Left ventricle myocardium inferior (tissue), 1 donor: ENCODE data around the gene NMNAT2. TPM values are rescaled to one million over a fixed set of nuclear protein-coding genes. Genes with fewer than 3 reads are reported as not detected.
A peak's percentile ranks its signal among the peaks of the same experiment; 100 is the strongest.

ENCODE experiments used
- DNase-seq: peaks from one replicate; pipeline ENCODE4 v3.0.0-alpha.2; 2020
- H3K27ac ChIP-seq: fragments of 200-600 bp; replicated peaks from 2 replicates; pipeline ENCODE4 v1.8.0; 2021
- H3K27me3 ChIP-seq: fragments of 200-600 bp; 2 replicates; pipeline ENCODE4 v1.8.0; 2021; ENCODE audit warnings: low read depth
- H3K36me3 ChIP-seq: fragments of 200-600 bp; 2 replicates; pipeline ENCODE4 v1.8.0; 2021
- H3K4me1 ChIP-seq: fragments of 200-600 bp; 2 replicates; pipeline ENCODE4 v1.8.0; 2021
- H3K4me3 ChIP-seq: fragments of 200-600 bp; 2 replicates; pipeline ENCODE4 v1.8.0; 2021; ENCODE audit warnings: mild to moderate bottlenecking, moderate library complexity
- H3K9me3 ChIP-seq: fragments of 200-600 bp; replicated peaks from 2 replicates; pipeline ENCODE4 v1.8.0; 2021
- CTCF ChIP-seq: fragments of 200-600 bp; IDR thresholded peaks from 2 replicates; pipeline ENCODE4 v1.8.0; 2021; ENCODE audit warnings: antibody characterized with exemption, mild to moderate bottlenecking, borderline replicate concordance
- intact Hi-C: fragments of 100-400 bp; cut with micrococcal nuclease; formaldehyde crosslinking; loops from one replicate; pipeline ENCODE4 v1.11.0; 2022
- total RNA-seq: library from RNA; stranded (reverse); fragmentation: NEBNext Ultra II Directional; extraction: Animal tissue kit (Norgen Biotek cat#: 25700); gene quantifications from one replicate; pipeline ENCODE4 v1.2.1, GENCODE V29; 2021
- donor health status: DM: no; HTN: yes; CAD: no; lungs with severe emphysema.

NMNAT2 gene
- total RNA-seq, 1 donor from 2014 or later, result 3.4 TPM

DNA sequence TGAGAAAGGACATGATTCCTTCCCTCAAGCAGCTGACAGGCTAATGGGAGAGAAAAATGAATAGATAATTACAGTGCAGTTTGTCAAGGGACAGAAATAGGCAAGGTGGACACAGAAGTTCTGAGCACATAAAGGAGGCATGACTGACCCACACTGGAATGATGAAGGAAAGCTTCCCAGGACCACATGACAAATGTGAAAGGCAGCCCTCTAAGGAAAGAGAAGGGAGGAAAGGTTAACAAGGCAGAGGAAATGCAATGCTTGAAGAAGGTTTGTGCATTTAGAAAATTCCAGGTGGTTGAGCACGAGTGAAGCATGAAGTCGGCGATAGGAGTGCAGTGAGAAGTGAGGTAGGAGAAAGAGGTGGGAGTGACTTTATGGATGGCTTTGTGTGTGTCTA lies 194.7 kb downstream of the NMNAT2 start:
- H3K4me3 ChIP-seq, result no peak overlapping the region
- H3K27ac ChIP-seq, result no peak overlapping the region
- no peak for TF ChIP-seq CTCF
- no peak for DNase-seq
- peaks cover 13% of the 10 kb centered on the region for H3K4me1 ChIP-seq
- no peaks in the 10 kb centered on the region for H3K9me3 ChIP-seq
- intact Hi-C loops, result no loop called here
- H3K36me3 ChIP-seq, result no peaks in the 10 kb centered on the region
- H3K27me3 ChIP-seq, result no peaks in the 10 kb centered on the region

DNA sequence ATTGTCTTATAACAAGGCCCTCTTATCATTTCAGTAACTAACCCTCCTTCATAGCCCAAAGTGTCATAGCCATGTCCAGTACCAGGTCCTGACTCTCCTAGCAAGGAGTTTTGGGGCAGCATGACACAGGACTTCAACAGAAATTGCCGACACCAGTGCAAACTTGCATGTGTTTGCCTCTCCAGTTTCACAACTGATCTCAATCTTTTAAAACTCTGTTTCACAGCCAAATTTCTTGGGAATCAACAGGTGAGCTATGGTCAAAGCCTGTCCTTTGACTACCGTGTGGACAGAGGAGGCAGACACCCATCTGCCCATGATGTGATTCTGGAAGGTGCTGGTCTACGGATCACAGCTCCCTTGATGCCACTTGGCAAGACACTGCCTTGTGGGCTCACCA lies 195.3 kb downstream of the NMNAT2 start:
- peaks cover 19% of the 10 kb centered on the region for H3K4me1 ChIP-seq
- no peak for DNase-seq
- H3K27me3 ChIP-seq, result no peaks in the 10 kb centered on the region
- no peak for TF ChIP-seq CTCF
- intact Hi-C loops, result no loop called here
- no peaks in the 10 kb centered on the region for H3K9me3 ChIP-seq
- H3K36me3 ChIP-seq, result no peaks in the 10 kb centered on the region
- H3K27ac ChIP-seq, result no peak overlapping the region
- no peak overlapping the region for H3K4me3 ChIP-seq

- no peak for DNase-seq
- no peak overlapping the region for H3K4me3 ChIP-seq
- H3K36me3 ChIP-seq, result no peaks in the 10 kb centered on the region
- intact Hi-C loops, result no loop called here
- no peak for TF ChIP-seq CTCF
- H3K27me3 ChIP-seq, result no peaks in the 10 kb centered on the region
- peak overlapping the region; percentile 77 for H3K27ac ChIP-seq
- H3K9me3 ChIP-seq, result no peaks in the 10 kb centered on the region
- H3K4me1 ChIP-seq, result peaks cover 20% of the 10 kb centered on the region
These were observed 198.6 kb downstream of the NMNAT2 start for GRCh38 chr1:183219616-183220009.

DNA sequence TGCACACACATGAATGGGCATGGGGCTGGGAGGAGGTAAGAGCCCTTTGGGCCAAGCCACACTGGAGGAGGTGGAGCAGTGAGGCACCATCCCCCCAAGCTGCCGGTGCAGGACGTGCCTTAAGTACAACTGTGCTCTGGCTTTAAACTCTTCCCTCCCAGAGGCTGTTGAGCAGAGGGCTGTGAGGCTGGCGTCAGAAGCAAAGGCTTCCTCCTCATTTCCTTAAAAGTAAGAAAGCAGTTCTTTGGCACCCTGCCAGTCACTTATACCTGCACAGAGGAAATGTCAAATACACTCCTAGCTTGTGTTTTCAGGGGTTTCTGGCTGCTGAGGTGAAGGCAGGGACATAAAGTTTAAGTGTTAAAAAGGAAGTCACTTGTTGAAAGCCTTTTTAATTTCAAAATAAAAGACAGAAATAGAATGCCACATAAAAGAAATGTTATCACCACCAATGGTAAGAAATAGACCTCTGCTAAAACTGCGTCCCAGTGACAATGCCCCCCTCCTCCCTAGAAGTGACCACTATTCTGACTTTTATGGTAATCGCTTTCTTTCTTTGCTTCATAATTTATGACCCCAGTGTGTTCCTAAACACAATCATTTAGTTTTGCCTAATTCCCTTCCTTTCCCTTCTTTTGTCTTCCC lies 199.1 kb downstream of the NMNAT2 start:
- H3K36me3 ChIP-seq, result no peaks in the 10 kb centered on the region
- H3K4me3 ChIP-seq, result no peak overlapping the region
- peaks cover 20% of the 10 kb centered on the region for H3K4me1 ChIP-seq
- no peaks in the 10 kb centered on the region for H3K9me3 ChIP-seq
- DNase-seq, result no peak
- peak overlapping the region; percentile 77 for H3K27ac ChIP-seq
- no peak for TF ChIP-seq CTCF
- H3K27me3 ChIP-seq, result no peaks in the 10 kb centered on the region
- intact Hi-C loops, result no loop called here

DNA sequence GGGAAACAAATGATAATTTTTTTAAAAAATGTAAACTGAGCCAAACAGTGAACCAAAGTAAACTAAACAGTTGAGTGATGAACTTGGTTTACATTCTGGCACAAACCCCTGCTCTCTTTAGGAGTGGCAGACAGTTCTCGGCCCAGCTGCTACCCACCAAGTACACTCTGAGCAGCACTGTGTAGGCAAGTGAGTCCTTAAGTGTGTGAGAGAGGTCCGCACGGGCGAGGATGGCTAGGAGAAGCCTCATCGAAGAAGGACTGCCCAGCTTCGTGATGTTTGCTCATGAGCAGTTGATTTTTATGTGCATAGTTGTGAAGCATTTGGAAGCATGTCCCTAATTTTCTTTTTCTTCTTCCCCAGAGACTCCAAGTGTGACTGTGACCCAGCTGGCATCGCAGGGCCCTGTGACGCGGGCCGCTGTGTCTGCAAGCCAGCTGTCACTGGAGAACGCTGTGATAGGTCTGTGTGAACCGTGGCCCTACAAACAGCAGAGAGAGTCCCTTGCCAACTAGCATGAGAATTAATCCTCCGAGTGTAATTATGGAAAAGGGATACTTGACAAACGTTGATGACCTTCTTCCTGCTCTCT lies 200.1 kb downstream of the NMNAT2 start:
- intact Hi-C loops, result no loop called here
- peak; percentile 53 for DNase-seq
- H3K4me1 ChIP-seq, result peaks cover 20% of the 10 kb centered on the region
- no peaks in the 10 kb centered on the region for H3K9me3 ChIP-seq
- H3K4me3 ChIP-seq, result no peak overlapping the region
- H3K36me3 ChIP-seq, result no peaks in the 10 kb centered on the region
- TF ChIP-seq CTCF, result no peak
- peak overlapping the region; percentile 77 for H3K27ac ChIP-seq
- no peaks in the 10 kb centered on the region for H3K27me3 ChIP-seq
